WTC11 (cell line): ENCODE results near the gene CHIT1. TPM values are rescaled to one million over a fixed set of nuclear protein-coding genes. Genes with fewer than 3 reads are reported as not detected.
A peak's percentile ranks its signal among the peaks of the same experiment; 100 is the strongest.

Experiments used
- ATAC-seq: fragments of 200-7000 bp; cut with Tn5 transposase; 2 replicates; pipeline ENCODE4 v1.10.0; 2021; ENCODE audit warnings: mild to moderate bottlenecking, moderate library complexity
- CTCF ChIA-PET: fragments of 300-600 bp; sonication (Branson Sonifier 250); formaldehyde crosslinking; loops from one replicate; lab custom pipeline; 2021; ENCODE audit warnings: antibody characterized with exemption; lab: Charles Lee
- POLR2A ChIA-PET: fragments of 350-600 bp; sonication (Branson Sonifier 250); formaldehyde crosslinking; loops from one replicate; lab custom pipeline; 2021; ENCODE audit warnings: antibody characterized with exemption; lab: Charles Lee
- DNase-seq: peaks from one replicate; pipeline ENCODE4 v3.0.0; 2021; ENCODE audit warnings: low spot score
- H3K27ac Mint-ChIP-seq: 2 replicates; pipeline ENCODE4 v1.8.0; 2021; ENCODE audit warnings: mixed read lengths
- H3K27me3 Mint-ChIP-seq: 2 replicates; pipeline ENCODE4 v1.8.0; 2021; ENCODE audit warnings: low read depth, mild to moderate bottlenecking, moderate library complexity, mixed read lengths
- H3K36me3 Mint-ChIP-seq: 2 replicates; pipeline ENCODE4 v1.8.0; 2021; ENCODE audit warnings: mixed read lengths
- H3K4me1 Mint-ChIP-seq: 2 replicates; pipeline ENCODE4 v1.8.0; 2022; ENCODE audit warnings: mixed read lengths
- H3K4me3 Mint-ChIP-seq: 2 replicates; pipeline ENCODE4 v1.8.0; 2021; ENCODE audit warnings: mild to moderate bottlenecking, moderate library complexity, mixed read lengths
- H3K9me3 Mint-ChIP-seq: 2 replicates; pipeline ENCODE4 v1.8.0; 2021; ENCODE audit warnings: mixed read lengths
- AR ChIP-seq: fragments of 250-450 bp; sonication (Bioruptor Pico); IDR thresholded peaks from 2 replicates; pipeline ENCODE4 v1.9.0; 2021; ENCODE audit warnings: mild to moderate bottlenecking
- ATF3 ChIP-seq: sonication (generic); formaldehyde crosslinking; conservative IDR thresholded peaks from 2 replicates; pipeline ENCODE4 v1.8.1; 2022; ENCODE audit warnings: mild to moderate bottlenecking, missing genetic modification reagents
- CDX4 ChIP-seq: fragments of 250-450 bp; sonication (Bioruptor Pico); IDR thresholded peaks from 2 replicates; pipeline ENCODE4 v1.9.0; 2021; ENCODE audit warnings: moderate library complexity, mild to moderate bottlenecking, inconsistent platforms, borderline replicate concordance
- ESRRA ChIP-seq: sonication (generic); formaldehyde crosslinking; IDR thresholded peaks from 2 replicates; pipeline ENCODE4 v1.8.1; 2022; ENCODE audit warnings: mild to moderate bottlenecking, missing genetic modification reagents, borderline replicate concordance
- GRHL2 ChIP-seq: fragments of 250-450 bp; sonication (Bioruptor Pico); IDR thresholded peaks from 2 replicates; pipeline ENCODE4 v1.8.0; 2022; ENCODE audit warnings: mild to moderate bottlenecking, moderate library complexity; ENCODE audit not compliant: insufficient replicate concordance, severe bottlenecking
- KAT7 ChIP-seq: sonication (generic); formaldehyde crosslinking; IDR thresholded peaks from 2 replicates; pipeline ENCODE4 v1.8.1; 2023; ENCODE audit warnings: missing genetic modification reagents, mild to moderate bottlenecking, borderline replicate concordance
- MYBL2 ChIP-seq: sonication (generic); formaldehyde crosslinking; IDR thresholded peaks from 2 replicates; pipeline ENCODE4 v1.8.1; 2023; ENCODE audit warnings: mild to moderate bottlenecking, moderate library complexity, missing genetic modification reagents
- NFATC4 ChIP-seq: fragments of 250-450 bp; sonication (Bioruptor Pico); IDR thresholded peaks from 2 replicates; pipeline ENCODE4 v1.9.0; 2021; ENCODE audit warnings: mild to moderate bottlenecking
- OVOL2 ChIP-seq: fragments of 250-450 bp; sonication (Bioruptor Pico); IDR thresholded peaks from 2 replicates; pipeline ENCODE4 v1.9.0; 2021; ENCODE audit warnings: mild to moderate bottlenecking, borderline replicate concordance
- PRRX2 ChIP-seq: fragments of 250-450 bp; sonication (Bioruptor Pico); IDR thresholded peaks from 2 replicates; pipeline ENCODE4 v1.8.0; 2021; ENCODE audit warnings: mild to moderate bottlenecking
- RELA ChIP-seq: sonication (generic); formaldehyde crosslinking; IDR thresholded peaks from 2 replicates; pipeline ENCODE4 v1.8.1; 2022; ENCODE audit warnings: missing genetic modification reagents, mild to moderate bottlenecking, borderline replicate concordance
- STAT6 ChIP-seq: sonication (generic); formaldehyde crosslinking; conservative IDR thresholded peaks from 2 replicates; pipeline ENCODE4 v1.8.1; 2023; ENCODE audit warnings: mild to moderate bottlenecking, low read depth, missing genetic modification reagents, moderate library complexity
- TEAD1 ChIP-seq: sonication (generic); formaldehyde crosslinking; IDR thresholded peaks from 2 replicates; pipeline ENCODE4 v1.8.0; 2022; ENCODE audit warnings: mild to moderate bottlenecking, missing genetic modification reagents
- TP53 ChIP-seq: sonication (generic); formaldehyde crosslinking; IDR thresholded peaks from 2 replicates; pipeline ENCODE4 v1.8.1; 2023; ENCODE audit warnings: mild to moderate bottlenecking, missing genetic modification reagents
- USF1 ChIP-seq: sonication (generic); formaldehyde crosslinking; IDR thresholded peaks from 2 replicates; pipeline ENCODE4 v1.8.0; 2022; ENCODE audit warnings: mild to moderate bottlenecking, missing genetic modification reagents
- USF2 ChIP-seq: sonication (generic); formaldehyde crosslinking; IDR thresholded peaks from 2 replicates; pipeline ENCODE4 v1.8.1; 2023; ENCODE audit warnings: mild to moderate bottlenecking, missing genetic modification reagents, moderate library complexity
- ZBTB43 ChIP-seq: sonication (generic); formaldehyde crosslinking; IDR thresholded peaks from 2 replicates; pipeline ENCODE4 v1.8.1; 2023; ENCODE audit warnings: mild to moderate bottlenecking, missing genetic modification reagents
- ZNF121 ChIP-seq: sonication (generic); formaldehyde crosslinking; IDR thresholded peaks from 2 replicates; pipeline ENCODE4 v1.8.0; 2023; ENCODE audit warnings: missing genetic modification reagents
- ZNF219 ChIP-seq: sonication (generic); formaldehyde crosslinking; IDR thresholded peaks from 2 replicates; pipeline ENCODE4 v1.8.0; 2023; ENCODE audit warnings: missing genetic modification reagents, mild to moderate bottlenecking, borderline replicate concordance
- ZNF423 ChIP-seq: fragments of 250-450 bp; sonication (Bioruptor Pico); IDR thresholded peaks from 2 replicates; pipeline ENCODE4 v2.1.2; 2022; ENCODE audit warnings: mild to moderate bottlenecking, moderate library complexity
- ZNF671 ChIP-seq: fragments of 250-450 bp; sonication (Bioruptor Pico); IDR thresholded peaks from 2 replicates; pipeline ENCODE4 v1.8.0; 2021; ENCODE audit warnings: mild to moderate bottlenecking
- total RNA-seq: library from RNA; stranded (reverse); gene quantifications from 3 replicates; pipeline ENCODE4 v1.2.3, GENCODE V29; 2021

CHIT1 gene
- total RNA-seq, 1 experiment from 2014 or later, result 0.15 TPM

GRCh38 chr1:203271018-203271743, 41.7 kb upstream of the CHIT1 start:
- Mint-ChIP-seq H3K27me3 (peaks cover 31% of the 10 kb centered on the region), H3K27ac (no peak overlapping the region), H3K4me3 (peak overlapping the region; percentile 20; the same call in 1 of the 2 replicates), H3K4me1 (peaks cover 16% of the 10 kb centered on the region), H3K9me3 (no peaks in the 10 kb centered on the region), H3K36me3 (no peaks in the 10 kb centered on the region)
- TF ChIP-seq USF2 (peak; percentile 95), ZBTB43 (CRISPR knock-in tag) (no peak), ZNF121 (CRISPR knock-in tag) (no peak), USF1 (CRISPR knock-in tag) (peak; percentile 94), ZNF219 (CRISPR knock-in tag) (no peak)
- CTCF ChIA-PET, result interaction anchor here (0.6 to 11.3 kb wide), 18 partner anchors 8 to 228 kb away, joined by 3 to 369 read pairs (median 6); partner anchors contain the start of gene BTG2
- DNase-seq (peak; percentile 47), ATAC-seq (peak; percentile 11)
- POLR2A ChIA-PET, result interaction anchor here (1.7 kb wide), 1 partner anchor 20 kb away, joined by 5 read pairs; no protein-coding TSS in a partner anchor

GRCh38 chr1:203270448-203270847, 41.0 kb upstream of the CHIT1 start:
- DNase-seq, result no peak
- no peak for TF ChIP-seq CDX4 (CRISPR knock-in tag)
- TF ChIP-seq TP53 (CRISPR knock-in tag), result no peak
- TF ChIP-seq KAT7 (CRISPR knock-in tag), result no peak
- no peak for TF ChIP-seq ESRRA (CRISPR knock-in tag)
- TF ChIP-seq OVOL2 (CRISPR knock-in tag), result no peak
- no peak for TF ChIP-seq USF2
- no peak for TF ChIP-seq ATF3 (CRISPR knock-in tag)
- TF ChIP-seq RELA (CRISPR knock-in tag), result no peak
- TF ChIP-seq ZBTB43 (CRISPR knock-in tag), result no peak
- TF ChIP-seq AR (CRISPR knock-in tag), result no peak
- TF ChIP-seq STAT6 (CRISPR knock-in tag), result no peak
- no peak for TF ChIP-seq MYBL2 (CRISPR knock-in tag)
- TF ChIP-seq GRHL2, result no peak
- TF ChIP-seq PRRX2 (CRISPR knock-in tag), result no peak
- TF ChIP-seq ZNF423 (CRISPR knock-in tag), result no peak
- TF ChIP-seq NFATC4, result no peak
- no peak for TF ChIP-seq TEAD1 (CRISPR knock-in tag)
- no peak for TF ChIP-seq ZNF671 (CRISPR knock-in tag)

More at GRCh38 chr1:203270448-203270847, 41.0 kb upstream of the CHIT1 start:
- Mint-ChIP-seq H3K4me1 (peaks cover 18% of the 10 kb centered on the region), H3K27me3 (peaks cover 26% of the 10 kb centered on the region), H3K9me3 (no peaks in the 10 kb centered on the region), H3K36me3 (no peaks in the 10 kb centered on the region), H3K4me3 (peak overlapping the region; percentile 20; the same call in 1 of the 2 replicates), H3K27ac (no peak overlapping the region)
- CTCF ChIA-PET, result interaction anchor here (0.6 to 11.3 kb wide), 20 partner anchors 9 to 356 kb away, joined by 3 to 369 read pairs (median 6); partner anchors contain the start of genes ATP2B4, BTG2 and MYOG
- POLR2A ChIA-PET, result interaction anchor here (1.7 kb wide), 1 partner anchor 20 kb away, joined by 5 read pairs; no protein-coding TSS in a partner anchor
- no peak for ATAC-seq
